ENCODE data around the gene SWAP70. TPM values are rescaled to one million over a fixed set of nuclear protein-coding genes. Genes with fewer than 3 reads are reported as not detected.

Gene SWAP70
- total and polyA plus RNA-seq, 2 of the 8 experiments (the other 6 are each of a cell fraction or from before 2014, with no cell fraction given): 14.8 to 37.5 TPM

- Histone ChIP-seq H3K9me3 (ENCODE audit: insufficient read depth in 2 of 2, low read depth in 1 of 2, low read length in 1 of 2) (no peaks in the 10 kb centered on the region), H2AK5ac (ENCODE audit: low read depth, low read length) (no peak overlapping the region), H3K79me2 (ENCODE audit: control insufficient read depth in 1 of 2, insufficient read depth in 2 of 2, low read length in 2 of 2) (no peaks in the 10 kb centered on the region), H2BK12ac (ENCODE audit: low read depth, low read length) (no peak overlapping the region), H4K5ac (ENCODE audit: insufficient read length, low read depth, low read length) (no peak overlapping the region), H2AFZ (ENCODE audit: low read length) (no peak overlapping the region), H3K23me2 (ENCODE audit: low read depth, low read length) (no peaks in the 10 kb centered on the region), H3K23ac (ENCODE audit: insufficient read length) (no peak overlapping the region), H3K4me2 (ENCODE audit: insufficient read depth in 1 of 2, low read depth in 2 of 2, low read length in 2 of 2) (no peak overlapping the region), H3K9ac (replicated peaks in 1 of 4; ENCODE audit: extremely low read depth in 1 of 4, low read depth in 3 of 4, low read length in 3 of 4) (no peak overlapping the region), H3K79me1 (ENCODE audit: low read depth, low read length) (no peaks in the 10 kb centered on the region), H2BK20ac (ENCODE audit: low read length) (no peak overlapping the region), H2BK15ac (ENCODE audit: low read length) (no peak overlapping the region), H2BK5ac (ENCODE audit: low read depth, low read length) (no peak overlapping the region), H4K20me1 (replicated peaks in 1 of 2; ENCODE audit: control insufficient read depth in 1 of 2, insufficient read depth in 2 of 2, low read length in 2 of 2) (no peaks in the 10 kb centered on the region), H2BK120ac (replicated peaks; ENCODE audit: low read depth, low read length) (no peak overlapping the region), H3K4me3 (ENCODE audit: extremely low read depth in 1 of 4, insufficient read depth in 2 of 4, low read depth in 3 of 4, low read length in 4 of 4) (no peak overlapping the region), H3K27ac (ENCODE audit: low read depth, low read length) (no peak overlapping the region), H3K4me1 (replicated peaks in 1 of 4; ENCODE audit: control insufficient read depth in 3 of 4, insufficient read depth in 4 of 4, low read length in 3 of 4) (peaks cover 2 to 10% (median 6%) of the 10 kb centered on the region in 4 experiments; a peak in 6 of 7 replicates), H3K27me3 (replicated peaks in 1 of 4; ENCODE audit: control insufficient read depth in 3 of 4, extremely low read depth in 1 of 4, insufficient read depth in 3 of 4, low read length in 3 of 4) (no peaks in the 10 kb centered on the region), H3K14ac (ENCODE audit: insufficient read length) (no peak overlapping the region), H3K36me3 (ENCODE audit: control insufficient read depth in 2 of 4, insufficient read depth in 4 of 4, low read length in 3 of 4) (peaks cover 0 to under 1% (median 0%) of the 10 kb centered on the region in 4 experiments; a peak in 1 of 8 replicates), H4K91ac (replicated peaks; ENCODE audit: insufficient read length, low read length) (no peak overlapping the region), H3K56ac (replicated peaks; ENCODE audit: insufficient read length, low read depth, low read length) (no peak overlapping the region), H3K4ac (replicated peaks; ENCODE audit: insufficient read length, low read depth, low read length) (no peak overlapping the region), H4K8ac (ENCODE audit: extremely low read depth, insufficient read depth, low read length) (no peak overlapping the region), H3K18ac (ENCODE audit: extremely low read depth, low read length) (no peak overlapping the region)
- no peak for TF ChIP-seq SAP30 (IDR thresholded peaks at IDR 0.05; ENCODE audit: insufficient read depth, insufficient replicate concordance, low read length)
- no peak for TF ChIP-seq SRF (IDR thresholded peaks at IDR 0.05; ENCODE audit: low read depth, low read length)
- TF ChIP-seq KDM4A (IDR thresholded peaks at IDR 0.05; ENCODE audit: low read depth, low read length, severe bottlenecking): no peak
- no peak for TF ChIP-seq EGR1 (IDR thresholded peaks at IDR 0.05; ENCODE audit: borderline replicate concordance, low read depth, low read length)
- TF ChIP-seq ATF2 (IDR thresholded peaks at IDR 0.05; ENCODE audit: low read length): no peak
- TF ChIP-seq POLR2AphosphoS5 (IDR thresholded peaks at IDR 0.05; ENCODE audit: low read depth, low read length): no peak
- TF ChIP-seq, protein P1, sequence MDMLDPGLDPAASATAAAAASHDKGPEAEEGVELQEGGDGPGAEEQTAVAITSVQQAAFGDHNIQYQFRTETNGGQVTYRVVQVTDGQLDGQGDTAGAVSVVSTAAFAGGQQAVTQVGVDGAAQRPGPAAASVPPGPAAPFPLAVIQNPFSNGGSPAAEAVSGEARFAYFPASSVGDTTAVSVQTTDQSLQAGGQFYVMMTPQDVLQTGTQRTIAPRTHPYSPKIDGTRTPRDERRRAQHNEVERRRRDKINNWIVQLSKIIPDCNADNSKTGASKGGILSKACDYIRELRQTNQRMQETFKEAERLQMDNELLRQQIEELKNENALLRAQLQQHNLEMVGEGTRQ (IDR thresholded peaks at IDR 0.05; ENCODE audit: low read length): no peak
- no peak for TF ChIP-seq TBP (IDR thresholded peaks at IDR 0.05; ENCODE audit: low read depth, low read length)
- TF ChIP-seq SP4 (IDR thresholded peaks at IDR 0.05; ENCODE audit: low read length): no peak
- TF ChIP-seq EZH2 (IDR thresholded peaks at IDR 0.05; ENCODE audit: low read depth, low read length, severe bottlenecking): no peak
- FAIRE-seq (no peak), DNase-seq (ENCODE audit: low read depth in 1 of 2, low spot score in 2 of 2) (no peak)
- CTCF ChIA-PET (ENCODE audit: partially characterized antibody): interaction anchor here (0.6 to 0.7 kb wide), 2 partner anchors 15 to 268 kb away, joined by 3 to 5 read pairs; no protein-coding TSS in a partner anchor
- POLR2A ChIA-PET (ENCODE audit: partially characterized antibody): no interaction called here
Observed at GRCh38 chr11:9774109-9774508, 110.2 kb downstream of the SWAP70 start.
